DOHH2 (cell line): ENCODE data around the gene IL23R.

ENCODE experiments used
- CTCF ChIP-seq: fragments of 200-600 bp; sonication (generic); IDR thresholded peaks from one replicate; pipeline ENCODE4 v1.5.1; 2014; ENCODE audit warnings: antibody characterized with exemption, mild to moderate bottlenecking, low read depth, low read length; ENCODE audit not compliant: poor library complexity, severe bottlenecking
- EZH2phosphoT487 ChIP-seq: fragments of 200-600 bp; sonication (generic); IDR thresholded peaks from 2 replicates; pipeline ENCODE4 v1.6.1; 2017; ENCODE audit warnings: borderline replicate concordance, mild to moderate bottlenecking, antibody characterized with exemption, low read length, moderate library complexity, mixed read lengths

DNA sequence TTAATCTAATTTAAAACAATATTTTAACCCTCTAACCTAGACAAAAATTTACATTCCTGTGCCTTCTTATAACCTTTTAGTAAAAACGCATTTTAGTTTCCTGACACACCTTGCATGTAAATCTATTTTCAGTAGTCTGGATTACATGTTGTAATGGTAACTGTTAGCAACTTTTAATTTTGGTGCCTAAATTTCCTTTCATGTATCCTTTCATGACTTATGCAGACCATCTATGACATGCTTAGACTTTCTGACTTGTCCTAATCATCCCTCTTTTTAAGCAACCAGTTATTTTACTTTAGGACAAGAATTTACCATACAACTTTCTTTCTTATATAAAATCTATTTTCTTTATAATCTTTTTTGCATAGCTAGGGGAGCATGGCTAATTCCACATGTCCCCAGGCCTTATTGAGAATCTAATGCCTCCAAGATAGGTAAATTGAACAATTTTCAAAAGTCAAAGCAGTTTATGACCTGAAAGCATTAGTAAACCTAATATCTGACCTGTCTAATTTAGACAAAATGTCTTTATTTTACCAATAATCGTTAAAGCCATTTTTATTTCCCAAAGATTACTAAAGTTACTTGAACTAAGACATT is 83.9 kb downstream of the IL23R start:
- TF ChIP-seq EZH2phosphoT487, result no peak
- TF ChIP-seq CTCF, result no peak
